AG09319 (cell line): ENCODE measurements around the gene CAPZB.

Source experiments
- DNase-seq: peaks from one replicate; pipeline ENCODE4 v3.0.0-alpha.2; 2010; ENCODE audit warnings: low read depth; ENCODE audit errors: extremely low read depth
- TF ChIP-seq, protein P1 (sequence below): IDR thresholded peaks from 2 replicates; pipeline ENCODE4 v1.5.1; 2011; ENCODE audit warnings: low read depth, mild to moderate bottlenecking, inconsistent platforms, low read length, moderate library complexity

Gene CAPZB

GRCh38 chr1:19328486-19328885, 156.9 kb downstream of the CAPZB start:
- no peak for DNase-seq
- TF ChIP-seq, protein P1, sequence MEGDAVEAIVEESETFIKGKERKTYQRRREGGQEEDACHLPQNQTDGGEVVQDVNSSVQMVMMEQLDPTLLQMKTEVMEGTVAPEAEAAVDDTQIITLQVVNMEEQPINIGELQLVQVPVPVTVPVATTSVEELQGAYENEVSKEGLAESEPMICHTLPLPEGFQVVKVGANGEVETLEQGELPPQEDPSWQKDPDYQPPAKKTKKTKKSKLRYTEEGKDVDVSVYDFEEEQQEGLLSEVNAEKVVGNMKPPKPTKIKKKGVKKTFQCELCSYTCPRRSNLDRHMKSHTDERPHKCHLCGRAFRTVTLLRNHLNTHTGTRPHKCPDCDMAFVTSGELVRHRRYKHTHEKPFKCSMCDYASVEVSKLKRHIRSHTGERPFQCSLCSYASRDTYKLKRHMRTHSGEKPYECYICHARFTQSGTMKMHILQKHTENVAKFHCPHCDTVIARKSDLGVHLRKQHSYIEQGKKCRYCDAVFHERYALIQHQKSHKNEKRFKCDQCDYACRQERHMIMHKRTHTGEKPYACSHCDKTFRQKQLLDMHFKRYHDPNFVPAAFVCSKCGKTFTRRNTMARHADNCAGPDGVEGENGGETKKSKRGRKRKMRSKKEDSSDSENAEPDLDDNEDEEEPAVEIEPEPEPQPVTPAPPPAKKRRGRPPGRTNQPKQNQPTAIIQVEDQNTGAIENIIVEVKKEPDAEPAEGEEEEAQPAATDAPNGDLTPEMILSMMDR: no peak

- TF ChIP-seq, protein P1: no peak
- no peak for DNase-seq
These were observed 157.6 kb downstream of the CAPZB start for GRCh38 chr1:19327736-19328135.

DNA sequence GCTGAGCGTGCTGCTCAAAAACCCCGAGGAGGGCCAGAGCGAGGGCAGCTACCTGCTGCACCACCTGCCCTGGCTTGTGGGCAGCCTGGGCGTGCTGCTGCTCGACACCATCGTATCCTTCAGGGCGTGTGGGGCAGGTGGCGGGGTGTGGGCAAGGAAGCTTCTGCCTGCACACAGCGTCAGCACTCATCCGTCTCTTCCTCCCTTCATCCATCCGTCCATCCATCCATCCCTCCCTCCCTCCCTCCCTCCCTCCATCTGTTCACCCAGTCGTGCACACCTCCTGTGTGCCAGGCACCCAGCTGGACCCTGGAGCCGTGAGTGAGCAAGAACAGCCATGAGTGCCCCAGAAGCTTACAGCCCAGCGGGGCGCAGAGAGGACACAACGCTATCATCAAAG, 158.0 kb downstream of the CAPZB start:
- DNase-seq: no peak
- TF ChIP-seq, protein P1: no peak

DNA sequence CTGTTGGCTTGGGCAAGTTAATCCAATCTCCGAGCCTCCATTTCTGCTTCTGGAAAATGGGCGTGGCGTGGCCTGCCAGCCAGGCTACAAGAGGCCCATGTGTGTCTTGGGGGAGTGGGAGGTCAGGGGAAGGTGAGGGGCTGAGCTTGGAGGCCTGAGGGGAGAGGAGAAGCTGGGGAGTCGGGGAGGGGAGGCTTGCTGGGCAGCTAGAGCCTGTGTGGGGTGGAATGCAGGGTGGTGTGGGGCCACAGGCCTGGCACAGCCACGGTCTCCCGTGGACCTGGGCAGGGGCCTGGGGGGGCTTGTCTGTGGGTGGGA, 158.6 kb downstream of the CAPZB start:
- TF ChIP-seq, protein P1: no peak
- DNase-seq: no peak

DNA sequence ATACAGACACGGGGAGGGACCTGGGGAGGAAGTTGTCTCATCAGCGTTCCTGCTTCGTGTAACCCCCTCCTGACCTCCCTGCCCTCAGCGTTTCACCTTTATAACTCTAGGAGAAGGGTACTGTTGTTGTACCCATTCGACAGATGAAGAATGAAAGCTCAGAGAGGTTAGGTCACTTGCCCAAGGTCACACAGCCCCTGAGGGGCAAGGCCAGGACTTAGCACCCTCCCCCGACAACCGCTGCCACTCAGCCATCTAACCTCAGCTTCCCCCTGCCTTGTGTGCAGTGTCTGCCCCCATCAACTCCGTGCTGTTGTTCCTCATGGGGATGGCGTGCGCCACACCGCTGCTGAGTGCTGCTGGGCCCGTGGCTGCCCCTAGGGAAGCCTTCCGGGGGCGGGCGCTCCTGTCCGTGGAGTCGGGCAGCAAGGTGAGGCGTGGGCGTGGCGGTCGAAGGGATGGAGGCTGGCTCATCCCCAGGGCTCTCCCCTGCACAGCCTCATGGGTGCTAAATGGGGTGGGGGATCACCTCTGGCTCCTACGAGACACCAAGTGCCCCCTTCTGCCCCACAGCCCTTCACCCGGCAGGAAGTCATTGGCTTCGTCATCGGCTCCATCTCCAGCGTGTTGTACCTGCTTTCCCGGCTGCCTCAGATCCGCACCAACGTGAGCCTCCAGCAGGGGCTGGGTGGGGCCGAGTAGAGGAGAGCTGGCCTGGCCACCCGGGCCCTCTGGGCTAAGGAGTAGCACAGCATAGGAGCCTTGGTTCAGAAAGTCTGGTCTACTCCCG, 159.2 kb downstream of the CAPZB start:
- DNase-seq: no peak
- TF ChIP-seq, protein P1: no peak

- TF ChIP-seq, protein P1: no peak
- DNase-seq: no peak
These were observed 159.9 kb downstream of the CAPZB start for GRCh38 chr1:19325368-19325957.

DNA sequence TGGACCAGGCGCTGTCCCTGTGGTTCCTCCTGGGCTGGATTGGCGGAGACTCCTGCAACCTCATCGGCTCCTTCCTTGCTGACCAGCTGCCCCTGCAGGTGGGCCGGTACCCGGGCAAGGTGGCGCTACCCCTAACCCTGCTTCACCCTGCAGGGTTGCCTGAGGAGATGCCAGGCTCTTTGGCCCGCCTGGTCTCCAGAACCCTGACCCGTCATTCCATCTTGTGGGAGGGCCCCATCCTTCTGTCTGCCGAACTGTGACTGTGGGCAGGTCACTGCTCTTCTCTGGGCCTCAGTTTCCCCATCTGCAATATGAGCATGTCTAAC, 160.7 kb downstream of the CAPZB start:
- TF ChIP-seq, protein P1: no peak
- no peak for DNase-seq
